ENCODE data around the gene ST6GALNAC3.
"Not testable (repeated sequence)": the region's sequence is repeated elsewhere in the genome, so short reads cannot be mapped to it uniquely, and the experiment has no call there.

The ST6GALNAC3 gene

GRCh38 chr1:76073481-76073880 is 1.1 kb upstream of the ST6GALNAC3 start:
- DNase-seq (ENCODE audit: low read depth): no peak

DNA sequence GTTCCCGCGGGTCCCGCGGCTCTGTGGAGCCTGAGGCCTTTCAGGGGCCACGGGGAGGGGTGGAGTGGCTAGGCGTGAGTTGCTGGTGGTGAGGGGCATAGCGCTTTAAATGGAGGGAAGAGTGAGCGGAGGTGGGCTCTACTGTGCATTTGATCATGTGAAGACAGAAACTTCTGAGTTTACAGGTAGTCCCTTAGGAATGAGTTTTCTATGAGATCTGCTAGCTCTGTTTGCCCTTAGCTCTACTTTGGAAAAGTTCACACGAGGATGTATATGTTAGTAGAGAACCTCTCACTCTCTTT is 593 bp downstream of the ST6GALNAC3 start:
- no peak for DNase-seq (ENCODE audit: low read depth)

DNA sequence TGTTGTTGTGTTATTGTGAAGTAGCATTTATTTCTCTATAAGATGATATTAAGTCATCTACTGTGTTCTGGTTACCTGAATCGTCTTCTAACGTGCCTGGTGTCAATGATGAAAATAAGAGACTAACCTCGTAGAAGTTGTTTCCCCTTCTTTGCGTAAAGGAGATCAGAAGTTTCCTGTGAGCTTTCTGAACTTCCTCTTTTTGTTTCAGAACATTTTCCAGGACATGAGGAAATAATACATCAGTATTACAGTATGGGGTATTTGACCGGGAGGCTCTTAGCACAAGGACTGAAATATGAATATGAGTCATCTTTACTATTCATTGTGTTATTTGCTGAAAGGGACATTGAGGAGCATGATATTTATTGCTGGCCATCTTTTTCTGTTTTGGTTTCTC is 1.3 kb downstream of the ST6GALNAC3 start:
- DNase-seq (ENCODE audit: low read depth): no peak

- DNase-seq (ENCODE audit: low read depth): no peak
These were observed 5.1 kb downstream of the ST6GALNAC3 start for GRCh38 chr1:76079475-76080227.

DNA sequence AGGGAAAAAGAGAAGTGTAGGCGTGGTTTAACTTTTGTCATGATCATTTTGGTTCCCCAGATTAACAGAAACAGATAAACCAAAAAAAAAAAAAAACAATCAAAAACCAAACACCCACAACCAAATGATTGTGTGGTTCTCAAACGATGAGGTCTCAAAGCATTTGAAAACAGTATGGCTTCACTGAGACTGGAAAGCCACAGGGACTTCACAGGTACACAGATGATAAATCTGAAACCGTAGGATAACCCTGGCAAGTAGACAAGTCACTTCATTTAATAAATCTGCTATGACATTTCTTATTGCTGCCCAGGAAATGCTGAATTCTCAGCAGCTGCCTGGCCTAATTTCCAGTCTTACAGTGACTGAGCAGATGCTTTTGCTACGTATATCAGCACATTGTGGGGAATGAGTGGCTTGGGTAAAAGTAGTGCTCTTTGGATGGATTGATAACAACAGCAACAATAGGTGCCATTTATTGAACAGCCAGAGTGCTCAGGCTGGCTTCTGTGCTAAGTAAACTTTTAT is 6.1 kb downstream of the ST6GALNAC3 start:
- no peak for DNase-seq (ENCODE audit: low read depth)

DNA sequence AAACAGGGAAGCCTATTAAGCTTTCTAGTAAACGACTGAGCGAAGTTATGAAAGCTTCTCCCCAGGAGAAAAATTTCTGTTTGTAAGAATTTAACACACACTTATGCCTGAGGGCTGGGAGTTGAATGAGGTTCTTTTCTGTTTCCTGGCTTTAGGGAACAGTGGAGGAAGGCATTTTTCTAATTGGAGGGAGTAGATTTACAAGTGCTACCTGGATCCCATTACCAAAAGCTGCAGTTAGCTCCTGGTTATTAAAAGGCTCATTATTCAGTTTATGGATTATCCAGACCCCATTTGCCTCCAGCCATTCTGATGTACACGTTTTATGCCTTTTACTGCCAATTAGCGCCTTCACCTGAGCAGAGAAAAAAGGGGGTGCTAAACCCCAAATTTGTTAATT is 7.5 kb downstream of the ST6GALNAC3 start:
- no peak for DNase-seq (ENCODE audit: low read depth)

DNA sequence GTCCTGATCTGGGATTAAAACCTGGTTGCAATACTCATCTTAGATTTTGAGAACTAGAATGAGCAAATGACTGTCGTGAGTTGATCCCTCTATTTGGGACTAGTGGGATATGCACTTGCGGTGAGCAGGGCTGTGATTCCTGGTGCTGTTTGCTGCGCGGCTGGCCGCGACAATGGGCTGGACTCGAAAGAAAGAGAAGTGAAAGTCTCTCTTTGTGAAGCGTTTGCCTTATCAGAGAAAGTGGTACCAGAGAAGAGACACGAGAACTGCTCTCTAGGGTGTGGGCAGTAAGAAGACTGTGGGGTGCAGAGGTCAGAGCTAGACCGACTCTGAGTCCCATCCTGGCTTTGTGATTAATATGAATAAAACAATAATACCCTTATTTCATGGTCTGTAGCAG is 8.6 kb downstream of the ST6GALNAC3 start:
- DNase-seq (ENCODE audit: low read depth): no peak

- no peak for DNase-seq (ENCODE audit: low read depth)
These were observed 9.6 kb downstream of the ST6GALNAC3 start for GRCh38 chr1:76084029-76084627.

GRCh38 chr1:76084685-76085084 is 10.1 kb downstream of the ST6GALNAC3 start:
- DNase-seq (ENCODE audit: low read depth): no peak

GRCh38 chr1:76086109-76086508 is 11.6 kb downstream of the ST6GALNAC3 start:
- no peak for DNase-seq (ENCODE audit: low read depth)

GRCh38 chr1:76086597-76086996 is 12.1 kb downstream of the ST6GALNAC3 start:
- no peak for DNase-seq (ENCODE audit: low read depth)

DNA sequence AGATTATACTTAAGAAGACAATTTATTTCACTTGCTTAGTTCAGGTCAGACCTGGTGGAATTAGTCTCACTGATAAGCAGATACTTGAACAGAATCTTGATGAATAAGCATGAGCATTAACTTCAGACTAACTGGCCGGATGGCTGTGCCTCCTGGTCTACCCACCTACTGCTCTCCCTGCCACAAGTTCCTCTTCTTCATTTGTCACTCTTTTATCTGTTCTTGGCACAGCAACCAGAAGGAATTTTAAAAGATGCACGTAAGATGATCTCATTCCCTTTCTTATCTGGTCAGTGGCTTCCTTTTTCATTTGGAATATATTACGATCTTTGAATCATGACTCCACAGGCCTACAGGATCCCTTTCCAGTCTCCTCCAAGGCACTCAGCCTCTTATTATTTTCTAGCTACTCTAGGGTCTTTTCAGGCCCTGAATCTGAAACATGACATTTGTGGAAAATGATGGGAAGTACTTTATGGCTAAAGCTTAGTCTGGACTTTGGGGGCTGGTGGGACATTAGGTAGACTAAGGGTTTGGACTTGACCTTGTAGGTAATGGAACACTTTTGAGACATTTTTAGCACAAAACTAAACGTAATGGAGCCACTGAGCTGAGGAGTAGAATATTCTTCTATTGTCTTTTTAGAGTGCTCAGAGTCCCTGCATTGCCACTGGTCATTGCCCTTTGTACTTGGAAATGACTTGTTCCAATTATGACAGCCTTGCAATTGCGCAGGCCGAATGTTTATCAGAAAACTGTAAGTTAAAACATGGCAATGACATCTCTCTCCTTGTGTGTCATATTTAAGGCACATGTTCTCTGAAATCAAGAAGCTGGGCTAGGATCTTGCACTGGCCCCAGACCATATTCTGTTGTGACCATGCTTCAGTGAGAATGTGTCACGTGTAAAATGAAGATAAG is 16.0 kb downstream of the ST6GALNAC3 start:
- no peak for DNase-seq (ENCODE audit: low read depth)

DNA sequence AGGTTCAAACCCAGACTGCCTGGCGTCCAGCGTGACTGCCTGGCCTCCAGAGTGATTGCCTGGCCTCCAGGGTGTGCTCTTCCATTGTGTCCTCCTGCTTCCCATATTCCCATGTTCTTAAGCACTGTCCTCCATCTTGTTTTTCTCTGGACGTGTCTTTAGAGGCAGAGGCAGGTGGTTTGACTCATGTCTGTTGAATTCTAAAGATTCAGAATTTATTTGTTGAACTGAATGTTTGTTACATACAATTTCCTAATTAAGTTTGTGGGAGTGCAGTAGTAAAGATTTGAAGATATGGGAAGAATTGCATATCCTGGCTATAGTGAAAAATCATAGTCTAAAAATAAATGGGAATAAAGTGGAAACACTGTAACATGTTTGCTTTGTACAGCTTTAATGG is 18.3 kb downstream of the ST6GALNAC3 start:
- no peak for DNase-seq (ENCODE audit: low read depth)

GRCh38 chr1:76093522-76094312 is 19.2 kb downstream of the ST6GALNAC3 start:
- no peak for DNase-seq (ENCODE audit: low read depth)

- no peak for DNase-seq (ENCODE audit: low read depth)
These were observed 21.3 kb downstream of the ST6GALNAC3 start for GRCh38 chr1:76095802-76096201.

GRCh38 chr1:76097064-76097463 is 22.5 kb downstream of the ST6GALNAC3 start:
- not testable (repeated sequence) for DNase-seq (ENCODE audit: low read depth)

DNA sequence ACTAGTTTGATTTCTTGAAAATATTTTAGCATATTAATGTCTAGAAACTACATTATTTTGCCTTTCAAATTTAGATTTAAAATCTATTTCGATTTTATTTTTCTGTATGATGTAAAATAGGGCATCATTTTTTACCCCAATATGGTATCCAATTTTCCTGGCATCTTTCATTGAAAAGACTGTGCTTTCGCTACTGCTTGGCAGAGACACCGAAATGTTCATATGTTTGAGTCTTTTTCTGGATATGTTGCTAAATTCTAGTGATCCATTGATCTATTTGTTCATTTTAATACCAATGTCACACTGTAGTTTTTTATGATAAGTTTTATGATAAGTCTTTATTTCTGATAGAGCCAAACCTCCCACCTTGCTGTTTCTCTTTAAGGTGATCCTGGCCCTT is 24.3 kb downstream of the ST6GALNAC3 start:
- DNase-seq (ENCODE audit: low read depth): no peak

DNA sequence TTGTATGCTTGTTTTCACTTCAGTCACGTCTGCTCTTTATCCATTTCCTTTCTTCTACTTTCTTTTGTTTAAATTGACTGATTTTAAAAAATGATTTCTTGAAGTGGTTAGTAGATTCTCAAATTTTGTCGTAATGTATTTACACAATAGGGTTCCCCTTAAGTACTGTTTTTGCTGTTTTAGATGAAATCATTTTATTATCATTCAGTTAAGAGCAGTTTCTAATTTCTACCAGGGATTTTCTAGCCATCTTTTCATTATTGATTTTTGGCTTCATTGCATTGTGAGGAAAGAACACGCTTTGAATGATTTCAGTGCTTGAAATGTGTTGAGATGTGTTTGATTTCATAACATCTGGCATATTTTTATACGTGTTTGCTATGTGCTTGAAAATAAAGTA is 27.0 kb downstream of the ST6GALNAC3 start:
- DNase-seq (ENCODE audit: low read depth): no peak

DNA sequence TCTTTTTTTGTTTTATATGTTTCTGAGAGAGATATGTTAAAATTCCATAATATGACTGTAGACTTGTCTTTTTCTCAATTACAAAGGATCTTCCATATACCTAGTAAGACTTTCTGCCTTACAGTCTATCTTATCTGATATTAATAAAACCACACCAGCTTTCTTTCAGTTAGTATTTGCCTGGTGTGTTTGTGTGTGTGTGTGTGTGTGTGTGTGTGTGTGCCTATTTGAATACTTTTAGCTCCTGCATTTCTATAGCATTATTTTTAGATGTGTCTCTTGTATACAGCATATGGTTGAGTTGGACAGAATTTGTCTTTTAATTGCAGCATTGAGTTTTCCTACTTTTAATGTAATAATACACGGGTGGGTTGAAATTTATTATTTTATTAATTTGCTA is 27.5 kb downstream of the ST6GALNAC3 start:
- no peak for DNase-seq (ENCODE audit: low read depth)

- no peak for DNase-seq (ENCODE audit: low read depth)
These were observed 28.5 kb downstream of the ST6GALNAC3 start for GRCh38 chr1:76103034-76103433.

DNA sequence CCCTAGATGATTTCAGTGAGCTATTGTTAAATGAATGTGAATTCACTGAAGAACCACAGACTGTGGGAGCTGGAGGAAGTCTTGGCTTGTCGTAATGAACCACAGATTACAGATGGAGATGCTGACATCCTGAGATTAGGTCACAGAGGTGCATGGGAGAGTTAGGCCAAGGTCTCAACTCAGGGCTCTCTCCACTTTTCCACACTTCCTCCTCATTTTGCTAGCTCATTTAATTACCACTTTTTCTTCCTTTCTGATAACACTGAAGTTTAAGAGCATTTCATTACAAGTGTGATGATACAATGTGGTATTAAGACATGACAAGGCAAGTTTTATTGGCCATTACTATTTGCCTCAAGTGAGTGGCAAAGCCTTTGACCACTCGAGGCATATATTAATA is 30.8 kb downstream of the ST6GALNAC3 start:
- DNase-seq (ENCODE audit: low read depth): no peak

- no peak for DNase-seq (ENCODE audit: low read depth)
These were observed 31.7 kb downstream of the ST6GALNAC3 start for GRCh38 chr1:76106251-76106650.

Measured in stimulated activated CD8-positive, alpha-beta memory T cell treated with anti-CD3 and anti-CD28 coated beads, Interleukin-12 subunit alpha, Interleukin-12 subunit beta, amount 100 ng/mL, for 4 hours (primary cell).